Kidney epithelial cell (primary cell): ENCODE data around the gene PLEKHB1. TPM values are rescaled to one million over a fixed set of nuclear protein-coding genes. Genes with fewer than 3 reads are reported as not detected.

Experiments used
- DNase-seq: peaks from one replicate; pipeline ENCODE4 v3.0.0-alpha.2; 2010; ENCODE audit warnings: low read depth
- H3K27me3 ChIP-seq: 2 replicates; pipeline ENCODE4 v1.6.0; 2011; ENCODE audit warnings: low read length; ENCODE audit not compliant: control insufficient read depth, insufficient read depth
- H3K36me3 ChIP-seq: 2 replicates; pipeline ENCODE4 v1.5.1; 2011; ENCODE audit warnings: low read length; ENCODE audit not compliant: control insufficient read depth, insufficient read depth
- H3K4me3 ChIP-seq: 2 replicates; pipeline ENCODE4 v1.5.1; 2011; ENCODE audit warnings: low read depth, mild to moderate bottlenecking, control low read depth, low read length
- CTCF ChIP-seq: IDR thresholded peaks from 2 replicates; pipeline ENCODE4 v1.5.1; 2011; ENCODE audit warnings: mild to moderate bottlenecking, moderate library complexity, low read length, control low read depth, inconsistent platforms; ENCODE audit not compliant: insufficient read depth, poor library complexity, severe bottlenecking
- total RNA-seq: library from RNA; depleted of rRNA; stranded (reverse); fragments of >200 nt; gene quantifications from 2 replicates; pipeline ENCODE4 v1.2.3, GENCODE V29; 2015

Gene PLEKHB1
- total RNA-seq, 1 donor from 2014 or later = 3.5 TPM

- no peaks in the 10 kb centered on the region for H3K27me3 ChIP-seq
- H3K36me3 ChIP-seq = no peaks in the 10 kb centered on the region
- TF ChIP-seq CTCF = no peak
- no peak overlapping the region for H3K4me3 ChIP-seq
- DNase-seq = no peak
Observed at GRCh38 chr11:73633999-73634398, 12.4 kb upstream of the PLEKHB1 start.

- Histone ChIP-seq H3K4me3 (no peak overlapping the region), H3K36me3 (no peaks in the 10 kb centered on the region), H3K27me3 (no peaks in the 10 kb centered on the region)
- TF ChIP-seq CTCF = no peak
- DNase-seq = no peak
Observed at GRCh38 chr11:73635721-73636120, 10.7 kb upstream of the PLEKHB1 start.

GRCh38 chr11:73636249-73636648, 10.1 kb upstream of the PLEKHB1 start:
- Histone ChIP-seq H3K36me3 (no peaks in the 10 kb centered on the region), H3K27me3 (no peaks in the 10 kb centered on the region), H3K4me3 (no peak overlapping the region)
- DNase-seq = no peak
- no peak for TF ChIP-seq CTCF

- no peak for DNase-seq
- Histone ChIP-seq H3K4me3 (no peak overlapping the region), H3K36me3 (no peaks in the 10 kb centered on the region), H3K27me3 (no peaks in the 10 kb centered on the region)
- no peak for TF ChIP-seq CTCF
Observed at GRCh38 chr11:73637012-73637411, 9.4 kb upstream of the PLEKHB1 start.

GRCh38 chr11:73640592-73640991, 5.8 kb upstream of the PLEKHB1 start:
- Histone ChIP-seq H3K27me3 (no peaks in the 10 kb centered on the region), H3K4me3 (no peak overlapping the region), H3K36me3 (no peaks in the 10 kb centered on the region)
- TF ChIP-seq CTCF = no peak
- no peak for DNase-seq

GRCh38 chr11:73641668-73642067, 4.7 kb upstream of the PLEKHB1 start:
- no peaks in the 10 kb centered on the region for H3K36me3 ChIP-seq
- H3K4me3 ChIP-seq = no peak overlapping the region
- DNase-seq = no peak
- H3K27me3 ChIP-seq = no peaks in the 10 kb centered on the region
- TF ChIP-seq CTCF = no peak
